GM23338 (cell line): Measurements from ENCODE around the gene CARMIL1. TPM values are rescaled to one million over a fixed set of nuclear protein-coding genes. Genes with fewer than 3 reads are reported as not detected.

Source experiments
- ATAC-seq: fragments of 200-7000 bp; cut with Tn5 transposase; 3 replicates; pipeline ENCODE4 v1.9.1; 2020
- DNase-seq: peaks from one replicate; pipeline ENCODE4 v3.0.0-alpha.2; 2015; ENCODE audit warnings: low spot score
- H2AFZ ChIP-seq: fragments of 200-600 bp; sonication (generic); 2 replicates; pipeline ENCODE4 v1.8.0; 2016; ENCODE audit warnings: antibody characterized with exemption, mild to moderate bottlenecking, moderate library complexity
- H3F3A ChIP-seq: fragments of 200-600 bp; sonication (generic); replicated peaks from 2 replicates; pipeline ENCODE4 v1.8.0; 2017; ENCODE audit warnings: antibody characterized with exemption, mixed run types, low read depth
- H3K27ac ChIP-seq: fragments of 200-600 bp; sonication (generic); 2 replicates; pipeline ENCODE4 v1.6.1; 2016; ENCODE audit warnings: low read depth
- H3K27me3 ChIP-seq: fragments of 200-600 bp; sonication (generic); 2 replicates; pipeline ENCODE4 v1.8.0; 2016; ENCODE audit warnings: mild to moderate bottlenecking, mixed run types, moderate library complexity; ENCODE audit not compliant: insufficient read depth
- H3K36me3 ChIP-seq: fragments of 200-600 bp; sonication (generic); 2 replicates; pipeline ENCODE4 v1.8.0; 2016; ENCODE audit warnings: mild to moderate bottlenecking; ENCODE audit not compliant: insufficient read depth
- H3K4me1 ChIP-seq: fragments of 200-600 bp; sonication (generic); 2 replicates; pipeline ENCODE4 v1.8.0; 2016; ENCODE audit warnings: mild to moderate bottlenecking, moderate library complexity; ENCODE audit not compliant: insufficient read depth
- H3K4me2 ChIP-seq: fragments of 200-600 bp; sonication (generic); 2 replicates; pipeline ENCODE4 v1.7.1; 2017; ENCODE audit warnings: mixed run types
- H3K4me3 ChIP-seq: fragments of 200-600 bp; sonication (generic); 2 replicates; pipeline ENCODE4 v1.6.1; 2016; ENCODE audit warnings: mixed run types
- H3K79me2 ChIP-seq: fragments of 200-600 bp; sonication (generic); replicated peaks from 2 replicates; pipeline ENCODE4 v1.8.0; 2017; ENCODE audit warnings: mild to moderate bottlenecking; ENCODE audit not compliant: insufficient read depth
- H3K9me2 ChIP-seq: fragments of 200-600 bp; sonication (generic); 2 replicates; pipeline ENCODE4 v1.8.0; 2017; ENCODE audit not compliant: insufficient read depth
- H4K20me1 ChIP-seq: fragments of 200-600 bp; sonication (generic); replicated peaks from 2 replicates; pipeline ENCODE4 v1.8.0; 2017; ENCODE audit warnings: mild to moderate bottlenecking; ENCODE audit not compliant: insufficient read depth
- H3K27ac Mint-ChIP-seq: 2 replicates; pipeline ENCODE4 v1.8.0; 2020; ENCODE audit warnings: inconsistent platforms, mild to moderate bottlenecking, moderate library complexity, mixed read lengths
- H3K27me3 Mint-ChIP-seq: 3 replicates; pipeline ENCODE4 v1.8.0; 2022; ENCODE audit warnings: low read depth, mild to moderate bottlenecking, moderate library complexity, mixed read lengths, inconsistent platforms; ENCODE audit not compliant: insufficient read depth, poor library complexity
- H3K36me3 Mint-ChIP-seq: 3 replicates; pipeline ENCODE4 v1.8.0; 2021; ENCODE audit warnings: low read depth, mild to moderate bottlenecking, inconsistent platforms, moderate library complexity, mixed read lengths
- H3K4me1 Mint-ChIP-seq: 3 replicates; pipeline ENCODE4 v1.8.0; 2020; ENCODE audit warnings: mild to moderate bottlenecking, inconsistent platforms, mixed read lengths
- H3K4me3 Mint-ChIP-seq: 3 replicates; pipeline ENCODE4 v1.8.0; 2021; ENCODE audit warnings: moderate library complexity, mild to moderate bottlenecking, inconsistent platforms, mixed read lengths
- H3K9me3 Mint-ChIP-seq: 3 replicates; pipeline ENCODE4 v1.8.0; 2020; ENCODE audit warnings: moderate library complexity, mild to moderate bottlenecking, inconsistent platforms, mixed read lengths
- CREB1 ChIP-seq: fragments of 250-450 bp; sonication (Bioruptor Pico); IDR thresholded peaks from 2 replicates; pipeline ENCODE4 v1.5.0; 2020; ENCODE audit warnings: low read depth, mild to moderate bottlenecking, moderate library complexity
- EZH2 ChIP-seq: fragments of 200-600 bp; sonication (generic); IDR thresholded peaks from one replicate; pipeline ENCODE4 v1.8.0; 2017; ENCODE audit warnings: antibody characterized with exemption, mild to moderate bottlenecking, low read depth; ENCODE audit not compliant: unreplicated experiment
- EZH2phosphoT487 ChIP-seq: fragments of 200-600 bp; sonication (generic); IDR thresholded peaks from one replicate; pipeline ENCODE4 v1.8.1; 2018; ENCODE audit warnings: antibody characterized with exemption; ENCODE audit not compliant: unreplicated experiment
- JUNB ChIP-seq: IDR thresholded peaks from one replicate; pipeline ENCODE4 v1.6.1; 2016; ENCODE audit warnings: antibody characterized with exemption; ENCODE audit not compliant: unreplicated experiment
- NANOG ChIP-seq: IDR thresholded peaks from 2 replicates; pipeline ENCODE4 v1.6.1; 2016; ENCODE audit warnings: antibody characterized with exemption, borderline replicate concordance
- POLR2AphosphoS5 ChIP-seq: IDR thresholded peaks from 2 replicates; pipeline ENCODE4 v1.6.1; 2016; ENCODE audit warnings: antibody characterized with exemption, low read depth
- STAT1 ChIP-seq: IDR thresholded peaks from one replicate; pipeline ENCODE4 v1.6.1; 2016; ENCODE audit warnings: antibody characterized with exemption; ENCODE audit not compliant: unreplicated experiment
- ZNF114 ChIP-seq: fragments of 250-450 bp; sonication (Bioruptor Pico); IDR thresholded peaks from 2 replicates; pipeline ENCODE4 v1.5.0; 2020; ENCODE audit warnings: mild to moderate bottlenecking, moderate library complexity
- ZNF331 ChIP-seq: fragments of 250-450 bp; sonication (Bioruptor Pico); IDR thresholded peaks from 2 replicates; pipeline ENCODE4 v1.5.0; 2020; ENCODE audit warnings: low read depth, mild to moderate bottlenecking, moderate library complexity
- ZNF462 ChIP-seq: fragments of 250-450 bp; sonication (Bioruptor Pico); IDR thresholded peaks from 2 replicates; pipeline ENCODE4 v1.5.0; 2020; ENCODE audit warnings: mild to moderate bottlenecking, moderate library complexity
- polyA plus RNA-seq: library from polyadenylated mRNA; unstranded; fragments of >200 nt; fragmentation: Nextera tagmentation; extraction: Ambion mirVana; gene quantifications from 2 replicates; pipeline ENCODE4 v1.2.1, GENCODE V29; 2016
- total RNA-seq: library from RNA; depleted of rRNA; stranded (reverse); fragments of >200 nt; shearing (Covaris generic); gene quantifications from 2 replicates; pipeline ENCODE4 v1.2.3, GENCODE V29; 2014
- TF ChIP-seq, protein P1 (sequence below): IDR thresholded peaks from 2 replicates; pipeline ENCODE4 v1.6.1; 2016; ENCODE audit warnings: antibody characterized with exemption
- TF ChIP-seq, protein P2 (sequence below): IDR thresholded peaks from one replicate; pipeline ENCODE4 v1.6.1; 2018; ENCODE audit warnings: antibody characterized with exemption; ENCODE audit not compliant: unreplicated experiment
- TF ChIP-seq, protein P3 (sequence below), 2 experiments: fragments of 200-600 bp in 1 of 2; sonication (generic) in 1 of 2; conservative IDR thresholded peaks; 2 replicates each; pipeline versions ENCODE4 v1.5.1 to v1.6.1; 2016 to 2017; ENCODE audit warnings: antibody characterized with exemption in 2 of 2, low read depth in 2 of 2, mild to moderate bottlenecking in 2 of 2, moderate library complexity in 1 of 2

The CARMIL1 gene
- total and polyA plus RNA-seq, 2 experiments from 2014 or later = 43.2 to 66.9 TPM

DNA sequence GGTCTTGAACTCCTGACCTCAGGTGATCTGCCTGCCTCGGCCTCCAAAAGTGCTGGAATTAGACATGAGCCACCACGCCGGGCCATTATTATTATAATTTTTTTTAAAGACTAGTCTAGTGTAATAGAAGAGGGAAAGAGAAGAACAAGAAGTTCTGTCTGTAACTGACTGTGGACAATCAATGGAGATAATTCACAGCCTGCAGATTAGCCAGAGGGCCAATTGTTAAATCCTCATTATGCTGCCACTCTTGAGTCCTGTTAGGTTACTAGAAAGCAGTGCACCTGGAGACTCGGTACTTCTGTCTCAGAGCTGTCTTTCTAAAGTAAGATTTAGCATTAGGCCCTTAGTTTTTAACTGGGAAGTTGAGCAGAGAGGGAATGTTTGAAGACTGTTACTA, 37.5 kb downstream of the CARMIL1 start:
- Histone ChIP-seq H3K27me3 (no peaks in the 10 kb centered on the region), H4K20me1 (peaks cover 15% of the 10 kb centered on the region; the same call in 1 of the 2 replicates)

More for the DNA sequence above, 37.5 kb downstream of the CARMIL1 start:
- Mint-ChIP-seq H3K27me3 (no peaks in the 10 kb centered on the region), H3K36me3 (no peaks in the 10 kb centered on the region), H3K27ac (no peak overlapping the region), H3K9me3 (no peaks in the 10 kb centered on the region), H3K4me1 (peaks cover 71% of the 10 kb centered on the region), H3K4me3 (no peak overlapping the region)
- Histone ChIP-seq H3K79me2 (peaks cover 90% of the 10 kb centered on the region), H3K9me2 (no peaks in the 10 kb centered on the region), H3F3A (no peaks in the 10 kb centered on the region), H3K4me1 (peaks cover 70% of the 10 kb centered on the region), H3K4me2 (no peak overlapping the region), H2AFZ (no peak overlapping the region), H3K27ac (no peak overlapping the region), H3K4me3 (no peak overlapping the region), H3K36me3 (no peaks in the 10 kb centered on the region)
- no peak for TF ChIP-seq JUNB
- TF ChIP-seq, protein P1, sequence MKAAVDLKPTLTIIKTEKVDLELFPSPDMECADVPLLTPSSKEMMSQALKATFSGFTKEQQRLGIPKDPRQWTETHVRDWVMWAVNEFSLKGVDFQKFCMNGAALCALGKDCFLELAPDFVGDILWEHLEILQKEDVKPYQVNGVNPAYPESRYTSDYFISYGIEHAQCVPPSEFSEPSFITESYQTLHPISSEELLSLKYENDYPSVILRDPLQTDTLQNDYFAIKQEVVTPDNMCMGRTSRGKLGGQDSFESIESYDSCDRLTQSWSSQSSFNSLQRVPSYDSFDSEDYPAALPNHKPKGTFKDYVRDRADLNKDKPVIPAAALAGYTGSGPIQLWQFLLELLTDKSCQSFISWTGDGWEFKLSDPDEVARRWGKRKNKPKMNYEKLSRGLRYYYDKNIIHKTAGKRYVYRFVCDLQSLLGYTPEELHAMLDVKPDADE = no peak
- no peak for TF ChIP-seq ZNF114 (CRISPR knock-in tag)
- no peak for TF ChIP-seq EZH2
- TF ChIP-seq, protein P2, sequence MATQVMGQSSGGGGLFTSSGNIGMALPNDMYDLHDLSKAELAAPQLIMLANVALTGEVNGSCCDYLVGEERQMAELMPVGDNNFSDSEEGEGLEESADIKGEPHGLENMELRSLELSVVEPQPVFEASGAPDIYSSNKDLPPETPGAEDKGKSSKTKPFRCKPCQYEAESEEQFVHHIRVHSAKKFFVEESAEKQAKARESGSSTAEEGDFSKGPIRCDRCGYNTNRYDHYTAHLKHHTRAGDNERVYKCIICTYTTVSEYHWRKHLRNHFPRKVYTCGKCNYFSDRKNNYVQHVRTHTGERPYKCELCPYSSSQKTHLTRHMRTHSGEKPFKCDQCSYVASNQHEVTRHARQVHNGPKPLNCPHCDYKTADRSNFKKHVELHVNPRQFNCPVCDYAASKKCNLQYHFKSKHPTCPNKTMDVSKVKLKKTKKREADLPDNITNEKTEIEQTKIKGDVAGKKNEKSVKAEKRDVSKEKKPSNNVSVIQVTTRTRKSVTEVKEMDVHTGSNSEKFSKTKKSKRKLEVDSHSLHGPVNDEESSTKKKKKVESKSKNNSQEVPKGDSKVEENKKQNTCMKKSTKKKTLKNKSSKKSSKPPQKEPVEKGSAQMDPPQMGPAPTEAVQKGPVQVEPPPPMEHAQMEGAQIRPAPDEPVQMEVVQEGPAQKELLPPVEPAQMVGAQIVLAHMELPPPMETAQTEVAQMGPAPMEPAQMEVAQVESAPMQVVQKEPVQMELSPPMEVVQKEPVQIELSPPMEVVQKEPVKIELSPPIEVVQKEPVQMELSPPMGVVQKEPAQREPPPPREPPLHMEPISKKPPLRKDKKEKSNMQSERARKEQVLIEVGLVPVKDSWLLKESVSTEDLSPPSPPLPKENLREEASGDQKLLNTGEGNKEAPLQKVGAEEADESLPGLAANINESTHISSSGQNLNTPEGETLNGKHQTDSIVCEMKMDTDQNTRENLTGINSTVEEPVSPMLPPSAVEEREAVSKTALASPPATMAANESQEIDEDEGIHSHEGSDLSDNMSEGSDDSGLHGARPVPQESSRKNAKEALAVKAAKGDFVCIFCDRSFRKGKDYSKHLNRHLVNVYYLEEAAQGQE = no peak
- TF ChIP-seq STAT1 = no peak
- TF ChIP-seq, protein P3, sequence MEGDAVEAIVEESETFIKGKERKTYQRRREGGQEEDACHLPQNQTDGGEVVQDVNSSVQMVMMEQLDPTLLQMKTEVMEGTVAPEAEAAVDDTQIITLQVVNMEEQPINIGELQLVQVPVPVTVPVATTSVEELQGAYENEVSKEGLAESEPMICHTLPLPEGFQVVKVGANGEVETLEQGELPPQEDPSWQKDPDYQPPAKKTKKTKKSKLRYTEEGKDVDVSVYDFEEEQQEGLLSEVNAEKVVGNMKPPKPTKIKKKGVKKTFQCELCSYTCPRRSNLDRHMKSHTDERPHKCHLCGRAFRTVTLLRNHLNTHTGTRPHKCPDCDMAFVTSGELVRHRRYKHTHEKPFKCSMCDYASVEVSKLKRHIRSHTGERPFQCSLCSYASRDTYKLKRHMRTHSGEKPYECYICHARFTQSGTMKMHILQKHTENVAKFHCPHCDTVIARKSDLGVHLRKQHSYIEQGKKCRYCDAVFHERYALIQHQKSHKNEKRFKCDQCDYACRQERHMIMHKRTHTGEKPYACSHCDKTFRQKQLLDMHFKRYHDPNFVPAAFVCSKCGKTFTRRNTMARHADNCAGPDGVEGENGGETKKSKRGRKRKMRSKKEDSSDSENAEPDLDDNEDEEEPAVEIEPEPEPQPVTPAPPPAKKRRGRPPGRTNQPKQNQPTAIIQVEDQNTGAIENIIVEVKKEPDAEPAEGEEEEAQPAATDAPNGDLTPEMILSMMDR (conservative IDR thresholded peaks at IDR 0.05; ENCODE audit: low read depth in 2 of 2) = no peak
- TF ChIP-seq POLR2AphosphoS5 = no peak
- no peak for TF ChIP-seq ZNF331
- no peak for TF ChIP-seq EZH2phosphoT487
- TF ChIP-seq CREB1 (CRISPR knock-in tag) = no peak
- TF ChIP-seq ZNF462 = no peak
- no peak for TF ChIP-seq NANOG
- DNase-seq = no peak
- ATAC-seq = no peak
